IPS-20b (cell line): ENCODE data around the gene SSBP3.

ENCODE experiments used
- H3K27ac ChIP-seq: one replicate; pipeline ENCODE4 v1.5.1; 2013; ENCODE audit warnings: low read length
- H3K27me3 ChIP-seq: 2 replicates; pipeline ENCODE4 v1.6.1; 2013; ENCODE audit warnings: mild to moderate bottlenecking, low read length, inconsistent platforms; ENCODE audit not compliant: insufficient read depth
- H3K36me3 ChIP-seq: 2 replicates; pipeline ENCODE4 v1.6.1; 2013; ENCODE audit warnings: low read depth, mild to moderate bottlenecking, inconsistent platforms, low read length, moderate library complexity; ENCODE audit not compliant: insufficient read depth
- H3K4me1 ChIP-seq: 2 replicates; pipeline ENCODE4 v1.6.1; 2013; ENCODE audit warnings: mild to moderate bottlenecking, control low read depth, inconsistent platforms, low read length, moderate library complexity; ENCODE audit not compliant: insufficient read depth
- H3K4me3 ChIP-seq: 2 replicates; pipeline ENCODE4 v1.5.1; 2013; ENCODE audit warnings: mild to moderate bottlenecking, low read length, inconsistent platforms
- H3K9ac ChIP-seq: 2 replicates; pipeline ENCODE4 v1.6.1; 2013; ENCODE audit warnings: low read depth, mild to moderate bottlenecking, inconsistent platforms, low read length, moderate library complexity
- H3K9me3 ChIP-seq: 2 replicates; pipeline ENCODE4 v1.6.1; 2013; ENCODE audit warnings: mild to moderate bottlenecking, low read depth, low read length, inconsistent platforms; ENCODE audit not compliant: insufficient read depth

SSBP3 gene

DNA sequence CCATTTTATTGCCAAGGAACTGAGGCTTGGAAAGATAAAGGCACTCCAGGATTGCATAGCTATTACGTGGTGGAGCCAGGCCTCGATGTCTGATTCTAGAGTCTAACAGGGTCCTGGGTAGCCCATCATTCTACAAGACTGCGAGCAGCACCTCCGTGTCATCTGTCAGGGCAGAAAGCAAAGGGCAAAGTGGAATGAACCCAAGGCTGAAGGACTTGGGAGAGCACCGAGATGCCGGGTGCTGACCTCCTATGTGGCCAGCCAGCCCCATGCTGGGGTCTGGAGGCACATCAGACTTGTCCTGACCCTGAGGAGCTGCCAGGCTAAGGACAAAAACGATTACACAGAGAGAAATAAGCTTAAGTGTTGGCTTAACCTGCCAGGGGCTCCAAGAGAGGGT lies 143.9 kb downstream of the SSBP3 start:
- Histone ChIP-seq H3K4me1 (peaks cover 3% of the 10 kb centered on the region; the same call in 1 of the 2 replicates), H3K9me3 (no peaks in the 10 kb centered on the region), H3K36me3 (no peaks in the 10 kb centered on the region), H3K27me3 (no peaks in the 10 kb centered on the region), H3K4me3 (no peak overlapping the region), H3K27ac (no peak overlapping the region), H3K9ac (no peak overlapping the region)

DNA sequence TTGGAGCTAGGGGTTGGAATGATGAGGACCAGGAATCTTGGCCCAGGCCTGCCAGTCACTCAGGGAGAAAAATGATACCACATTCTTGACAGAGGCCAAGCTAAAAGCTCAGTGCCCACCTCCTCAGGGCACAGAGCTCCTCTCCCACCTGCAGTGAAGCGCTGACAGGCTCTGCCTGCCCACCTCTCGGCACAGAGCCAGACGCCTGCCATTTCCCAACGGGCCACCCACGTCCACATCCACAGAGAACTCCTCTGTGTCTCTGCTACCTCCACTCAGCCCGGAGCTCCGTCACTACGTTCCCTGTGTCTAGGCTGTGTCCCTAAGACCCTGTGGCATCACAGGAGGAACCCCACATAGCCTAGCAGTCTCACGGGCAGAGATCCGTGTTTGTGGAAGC lies 145.4 kb downstream of the SSBP3 start:
- Histone ChIP-seq H3K27ac (no peak overlapping the region), H3K27me3 (no peaks in the 10 kb centered on the region), H3K4me1 (peaks cover 9% of the 10 kb centered on the region; the same call in 1 of the 2 replicates), H3K36me3 (no peaks in the 10 kb centered on the region), H3K4me3 (no peak overlapping the region), H3K9ac (no peak overlapping the region), H3K9me3 (no peaks in the 10 kb centered on the region)

DNA sequence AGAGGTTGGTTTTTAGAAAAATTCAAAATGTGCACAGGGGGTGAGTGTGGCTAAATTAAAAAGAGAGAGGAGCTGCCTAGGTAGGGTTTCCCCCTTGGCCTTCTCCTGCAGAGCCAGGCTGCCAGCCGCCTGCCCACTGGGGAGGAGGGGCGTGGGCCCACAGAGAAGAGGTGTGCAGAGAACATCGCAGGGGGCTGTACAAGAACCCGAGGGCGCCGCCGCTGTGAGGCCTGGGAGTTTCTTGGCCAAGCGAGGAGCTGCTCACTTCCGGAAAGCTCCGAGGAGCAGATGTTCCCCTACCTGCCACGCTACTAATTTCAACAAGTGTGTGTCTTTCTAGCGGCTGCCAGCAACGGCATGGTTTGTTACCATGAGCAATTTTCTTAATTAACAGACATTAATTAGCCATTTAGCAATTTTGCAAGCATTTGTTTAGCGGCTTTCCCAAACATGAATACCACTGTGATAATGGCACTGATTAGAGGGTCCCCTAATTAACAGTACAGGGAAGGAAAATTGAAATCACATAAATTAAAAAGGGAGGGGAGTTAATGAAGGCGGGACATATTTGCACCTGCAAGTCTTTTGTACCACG lies 146.6 kb downstream of the SSBP3 start:
- no peak overlapping the region for H3K27ac ChIP-seq
- H3K9me3 ChIP-seq, result no peaks in the 10 kb centered on the region
- H3K4me3 ChIP-seq, result no peak overlapping the region
- H3K4me1 ChIP-seq, result peaks cover 9% of the 10 kb centered on the region; the same call in 1 of the 2 replicates
- H3K9ac ChIP-seq, result no peak overlapping the region
- peaks cover 4% of the 10 kb centered on the region; the same call in 1 of the 2 replicates for H3K36me3 ChIP-seq
- H3K27me3 ChIP-seq, result no peaks in the 10 kb centered on the region

DNA sequence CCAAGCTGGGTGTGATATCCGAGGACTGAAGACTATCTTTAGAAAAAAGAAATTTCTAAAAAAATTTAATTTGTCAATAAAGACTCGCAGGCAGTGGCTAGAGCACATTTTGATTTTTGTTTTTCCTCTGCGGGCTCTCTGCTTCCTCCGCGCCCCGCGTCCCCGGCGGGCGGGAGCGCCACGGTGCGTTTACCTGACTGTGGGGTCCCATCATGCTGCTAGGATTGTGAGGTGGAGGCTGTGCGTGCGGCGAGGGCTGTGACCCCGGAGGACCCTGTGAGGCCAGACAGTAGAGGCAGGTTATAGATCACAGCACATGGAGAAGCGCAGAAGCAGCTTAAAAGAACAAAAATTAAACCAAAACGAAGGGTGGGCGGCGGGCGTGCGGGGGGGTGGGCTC lies 148.3 kb downstream of the SSBP3 start:
- Histone ChIP-seq H3K27me3 (no peaks in the 10 kb centered on the region), H3K4me3 (no peak overlapping the region), H3K9me3 (no peaks in the 10 kb centered on the region), H3K27ac (no peak overlapping the region), H3K9ac (no peak overlapping the region), H3K36me3 (peaks cover 4% of the 10 kb centered on the region; the same call in 1 of the 2 replicates), H3K4me1 (peaks cover 9% of the 10 kb centered on the region; the same call in 1 of the 2 replicates)

DNA sequence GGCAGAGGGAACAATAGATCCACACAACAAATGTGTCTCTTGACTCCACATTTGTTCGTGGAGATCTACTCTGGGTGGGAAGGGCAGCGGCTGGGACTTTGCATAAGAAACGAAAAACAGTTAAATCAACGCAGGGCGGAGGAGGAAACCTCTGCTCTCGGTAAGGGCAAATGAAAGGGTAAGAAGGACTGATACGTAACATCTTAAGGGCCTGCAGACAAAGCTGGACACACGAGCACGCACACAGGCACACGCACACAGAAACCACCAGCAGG lies 148.9 kb downstream of the SSBP3 start:
- peaks cover 4% of the 10 kb centered on the region; the same call in 1 of the 2 replicates for H3K36me3 ChIP-seq
- H3K27ac ChIP-seq, result no peak overlapping the region
- no peak overlapping the region; the same call in 1 of the 2 replicates for H3K9ac ChIP-seq
- no peaks in the 10 kb centered on the region for H3K27me3 ChIP-seq
- H3K9me3 ChIP-seq, result no peaks in the 10 kb centered on the region
- no peak overlapping the region for H3K4me3 ChIP-seq
- peaks cover 9% of the 10 kb centered on the region; the same call in 1 of the 2 replicates for H3K4me1 ChIP-seq

DNA sequence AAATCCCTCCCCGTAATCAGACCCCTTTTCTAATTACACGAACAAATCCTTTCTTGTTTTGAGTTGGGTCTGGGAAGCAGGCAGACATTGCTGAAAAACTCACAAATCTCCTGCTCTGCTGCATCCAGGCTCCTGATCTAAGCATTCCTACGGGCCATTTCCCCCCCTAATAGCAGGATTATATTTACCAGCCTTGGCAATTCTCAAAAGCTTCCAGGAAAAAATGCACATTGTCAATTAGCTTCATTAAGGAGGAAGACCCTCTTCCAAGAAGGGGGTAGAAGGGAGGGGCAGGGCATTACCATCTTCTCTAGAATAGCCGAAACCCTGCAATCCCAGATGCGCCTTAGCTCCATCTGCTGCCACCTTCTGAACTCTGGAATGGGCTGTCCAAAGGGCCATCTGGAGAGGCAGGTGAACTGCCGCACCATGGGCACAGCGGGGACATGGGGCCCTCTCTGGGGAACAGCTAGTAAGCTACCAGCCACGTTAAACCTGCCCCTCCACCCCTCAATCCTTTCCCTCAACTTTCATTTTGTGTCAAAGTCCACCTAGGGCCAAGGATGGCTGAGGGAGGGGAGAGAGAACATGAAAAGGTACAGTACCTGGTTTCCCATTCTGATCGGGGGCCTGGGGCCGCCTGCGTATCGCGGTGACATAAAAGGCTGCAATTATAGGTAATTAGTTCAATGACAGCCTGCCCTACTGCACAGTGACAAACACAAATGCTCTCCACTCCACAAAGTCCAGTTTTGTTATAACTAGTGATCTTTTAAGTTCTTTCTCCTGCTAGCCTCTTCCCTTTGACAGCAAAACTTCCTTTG lies 149.5 kb downstream of the SSBP3 start:
- Histone ChIP-seq H3K9me3 (no peaks in the 10 kb centered on the region), H3K36me3 (peaks cover 10% of the 10 kb centered on the region; the same call in 1 of the 2 replicates), H3K4me3 (no peak overlapping the region)

DNA sequence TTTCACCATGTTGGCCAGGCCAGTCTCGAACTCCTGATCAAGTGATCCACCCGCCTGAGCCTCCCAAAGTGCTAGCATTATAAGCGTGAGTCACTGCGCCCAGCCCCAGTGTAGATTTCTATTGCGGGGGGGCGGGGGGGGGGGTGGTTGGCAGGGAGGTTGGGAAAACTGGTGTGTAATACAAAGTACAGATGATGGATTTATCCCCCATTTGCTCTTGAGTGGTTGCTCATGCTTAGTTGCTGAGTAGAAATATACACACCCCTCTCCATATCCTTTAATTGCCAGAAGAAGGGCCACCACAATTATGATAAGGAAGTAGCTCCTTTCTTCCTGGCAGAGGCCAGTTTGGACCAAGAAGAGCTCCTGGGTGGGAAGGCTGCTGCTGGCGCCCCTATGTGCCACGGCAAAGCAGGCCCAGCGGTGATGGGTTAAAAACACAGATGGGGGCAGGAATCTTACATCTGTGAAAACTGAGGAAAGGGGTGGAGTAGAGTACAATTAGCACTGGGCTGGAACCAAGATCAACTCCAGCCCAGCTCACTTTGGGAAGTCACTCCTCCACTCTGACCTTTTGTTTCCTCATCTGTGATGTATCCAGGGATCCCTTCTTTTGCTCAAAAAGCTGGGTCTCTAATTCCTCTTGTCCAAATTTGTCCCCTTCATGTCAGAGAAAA lies 151.0 kb downstream of the SSBP3 start:
- H3K27ac ChIP-seq, result no peak overlapping the region
- no peaks in the 10 kb centered on the region for H3K27me3 ChIP-seq
- H3K4me3 ChIP-seq, result no peak overlapping the region
- no peaks in the 10 kb centered on the region for H3K9me3 ChIP-seq
- peaks cover 23% of the 10 kb centered on the region for H3K36me3 ChIP-seq
- no peak overlapping the region for H3K9ac ChIP-seq
- H3K4me1 ChIP-seq, result peaks cover 12% of the 10 kb centered on the region

More for the DNA sequence above, 149.5 kb downstream of the SSBP3 start:
- Histone ChIP-seq H3K27me3 (no peaks in the 10 kb centered on the region), H3K27ac (no peak overlapping the region), H3K9ac (no peak overlapping the region), H3K4me1 (peaks cover 9% of the 10 kb centered on the region; the same call in 1 of the 2 replicates)

DNA sequence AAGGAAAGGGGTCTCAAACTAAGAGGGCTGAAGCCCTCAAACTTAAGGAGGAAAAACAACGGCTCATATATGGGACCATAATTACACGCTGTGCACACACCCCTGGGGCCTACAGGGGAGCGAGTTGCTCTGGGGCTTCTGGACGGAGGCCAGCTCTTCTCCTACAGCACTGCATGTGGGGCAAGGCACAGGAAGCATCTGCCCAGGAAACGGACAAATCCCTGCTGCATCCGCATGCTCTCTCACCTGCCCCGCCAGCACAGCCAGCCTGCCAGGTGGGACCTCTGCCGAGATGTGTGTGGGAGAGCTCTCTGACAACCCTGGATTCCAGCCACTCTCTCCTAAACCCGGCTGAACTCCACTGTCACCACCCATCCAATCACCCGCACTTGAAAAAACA lies 152.1 kb downstream of the SSBP3 start:
- H3K27me3 ChIP-seq, result no peaks in the 10 kb centered on the region
- H3K4me1 ChIP-seq, result peaks cover 12% of the 10 kb centered on the region
- no peak overlapping the region for H3K27ac ChIP-seq

DNA sequence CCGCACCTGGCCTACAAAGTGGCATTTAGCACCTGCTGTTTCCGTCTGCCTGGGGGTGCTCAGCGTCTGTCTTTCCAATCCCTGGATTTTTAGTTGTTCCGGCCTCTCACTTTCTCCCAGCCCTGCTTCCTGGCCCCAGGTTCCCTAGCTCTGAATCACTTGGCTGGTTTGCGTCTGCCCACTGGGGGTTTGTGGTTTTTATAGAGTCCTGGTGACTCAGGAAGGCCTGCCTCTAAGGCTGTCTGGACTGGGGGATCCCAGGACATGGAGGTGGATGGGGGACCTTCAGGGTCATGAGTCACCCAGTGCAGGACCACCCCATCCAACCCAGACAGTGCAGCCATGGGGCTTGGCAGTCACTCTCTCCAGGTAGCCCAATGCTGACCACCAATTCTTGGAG lies 152.7 kb downstream of the SSBP3 start:
- Histone ChIP-seq H3K9me3 (no peaks in the 10 kb centered on the region), H3K27me3 (no peaks in the 10 kb centered on the region), H3K27ac (no peak overlapping the region), H3K4me3 (no peak overlapping the region), H3K36me3 (peaks cover 30% of the 10 kb centered on the region), H3K4me1 (peaks cover 12% of the 10 kb centered on the region), H3K9ac (no peak overlapping the region)

More for the DNA sequence above, 152.1 kb downstream of the SSBP3 start:
- H3K4me3 ChIP-seq, result no peak overlapping the region
- no peaks in the 10 kb centered on the region for H3K9me3 ChIP-seq
- no peak overlapping the region for H3K9ac ChIP-seq
- H3K36me3 ChIP-seq, result peaks cover 24% of the 10 kb centered on the region

DNA sequence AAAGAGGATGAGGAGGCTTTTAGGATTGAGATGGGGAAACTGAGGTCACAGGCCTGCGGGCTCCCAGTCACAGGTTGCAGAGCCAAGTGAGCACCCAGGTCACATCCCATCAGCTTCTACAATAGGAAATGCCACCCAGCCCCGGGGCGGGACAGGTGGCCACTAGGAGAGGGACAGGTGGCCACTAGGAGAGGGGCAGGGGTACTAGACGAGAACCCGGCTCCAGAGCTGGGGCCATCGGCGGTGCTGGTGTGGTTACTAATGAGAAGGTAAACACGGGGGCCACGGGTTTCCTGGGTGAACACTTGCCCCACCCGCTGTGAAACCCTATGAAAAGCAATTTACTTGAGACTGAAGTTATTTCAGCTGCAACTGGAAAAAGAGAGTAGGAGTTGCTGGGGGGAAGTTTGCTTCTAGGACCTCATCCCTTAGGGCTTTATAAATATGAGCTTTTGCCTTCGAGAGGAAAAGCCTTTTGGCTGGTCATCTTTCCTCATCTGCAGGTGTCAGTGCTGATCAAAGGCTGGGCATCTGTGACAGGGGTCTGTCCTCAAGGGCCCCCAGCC lies 153.7 kb downstream of the SSBP3 start:
- no peak overlapping the region for H3K4me3 ChIP-seq
- H3K27ac ChIP-seq, result no peak overlapping the region
- peaks cover 38% of the 10 kb centered on the region for H3K36me3 ChIP-seq
- no peaks in the 10 kb centered on the region for H3K9me3 ChIP-seq
- H3K9ac ChIP-seq, result no peak overlapping the region
- H3K27me3 ChIP-seq, result no peaks in the 10 kb centered on the region
- peaks cover 10% of the 10 kb centered on the region for H3K4me1 ChIP-seq

DNA sequence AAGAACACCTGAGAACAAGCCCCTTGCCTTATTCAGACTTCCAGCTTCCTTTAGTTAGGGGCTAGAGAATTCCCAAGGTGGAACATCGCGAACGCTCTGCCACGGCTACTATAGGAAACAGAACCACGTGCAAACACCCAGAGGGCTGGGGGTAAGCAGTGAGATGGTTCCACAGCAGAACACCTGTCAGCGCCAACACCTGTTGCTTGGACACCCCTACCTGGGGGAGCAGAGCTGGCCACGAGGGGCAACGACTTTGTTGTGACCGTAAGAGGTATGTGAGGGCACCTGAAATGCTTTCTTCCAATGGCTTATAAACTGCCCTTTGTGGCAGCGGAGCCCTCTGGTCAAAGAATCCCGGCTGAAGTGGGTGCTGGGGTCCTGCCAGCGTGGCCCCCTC lies 155.5 kb downstream of the SSBP3 start:
- no peak overlapping the region for H3K27ac ChIP-seq
- no peaks in the 10 kb centered on the region for H3K9me3 ChIP-seq
- no peak overlapping the region for H3K4me3 ChIP-seq
- no peaks in the 10 kb centered on the region for H3K27me3 ChIP-seq
- H3K36me3 ChIP-seq, result peaks cover 53% of the 10 kb centered on the region
- no peak overlapping the region for H3K9ac ChIP-seq
- peaks cover 3% of the 10 kb centered on the region; the same call in 1 of the 2 replicates for H3K4me1 ChIP-seq
